Measurements from ENCODE around the gene NAA30. TPM values are rescaled to one million over a fixed set of nuclear protein-coding genes. Genes with fewer than 3 reads are reported as not detected.
A peak's percentile ranks its signal among the peaks of the same experiment; 100 is the strongest.

NAA30 gene
- total RNA-seq, 1 donor from 2014 or later, result 53.8 TPM

DNA sequence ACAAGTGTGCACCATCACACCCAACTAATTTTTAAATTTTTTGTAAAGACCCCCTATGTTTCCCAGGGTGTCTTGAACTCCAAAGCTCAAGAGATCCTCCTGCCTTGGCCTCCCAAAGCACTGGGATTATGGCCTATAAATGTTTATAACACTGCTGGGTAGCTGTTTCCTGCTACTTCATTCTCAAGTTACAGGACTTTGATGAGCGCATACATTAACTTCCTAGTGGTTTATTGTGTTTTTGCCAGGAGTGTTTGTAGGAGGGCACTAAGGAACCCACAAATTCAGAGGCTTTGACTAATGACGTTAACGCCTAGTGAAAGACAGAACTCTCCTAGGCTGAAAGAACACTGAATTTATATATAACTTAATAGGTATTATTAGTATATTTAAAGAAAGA, 15.2 kb upstream of the NAA30 start:
- TF ChIP-seq EZH2phosphoT487 (IDR thresholded peaks at IDR 0.05), result no peak
- no peak for TF ChIP-seq EZH2 (IDR thresholded peaks at IDR 0.05)
- TF ChIP-seq, protein P1, sequence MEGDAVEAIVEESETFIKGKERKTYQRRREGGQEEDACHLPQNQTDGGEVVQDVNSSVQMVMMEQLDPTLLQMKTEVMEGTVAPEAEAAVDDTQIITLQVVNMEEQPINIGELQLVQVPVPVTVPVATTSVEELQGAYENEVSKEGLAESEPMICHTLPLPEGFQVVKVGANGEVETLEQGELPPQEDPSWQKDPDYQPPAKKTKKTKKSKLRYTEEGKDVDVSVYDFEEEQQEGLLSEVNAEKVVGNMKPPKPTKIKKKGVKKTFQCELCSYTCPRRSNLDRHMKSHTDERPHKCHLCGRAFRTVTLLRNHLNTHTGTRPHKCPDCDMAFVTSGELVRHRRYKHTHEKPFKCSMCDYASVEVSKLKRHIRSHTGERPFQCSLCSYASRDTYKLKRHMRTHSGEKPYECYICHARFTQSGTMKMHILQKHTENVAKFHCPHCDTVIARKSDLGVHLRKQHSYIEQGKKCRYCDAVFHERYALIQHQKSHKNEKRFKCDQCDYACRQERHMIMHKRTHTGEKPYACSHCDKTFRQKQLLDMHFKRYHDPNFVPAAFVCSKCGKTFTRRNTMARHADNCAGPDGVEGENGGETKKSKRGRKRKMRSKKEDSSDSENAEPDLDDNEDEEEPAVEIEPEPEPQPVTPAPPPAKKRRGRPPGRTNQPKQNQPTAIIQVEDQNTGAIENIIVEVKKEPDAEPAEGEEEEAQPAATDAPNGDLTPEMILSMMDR (IDR thresholded peaks at IDR 0.05), result no peak
- no peaks in the 10 kb centered on the region for H3K4me1 ChIP-seq
- no peaks in the 10 kb centered on the region for H3K79me2 ChIP-seq (ENCODE audit: low read depth)
- H3K9ac ChIP-seq, result no peak overlapping the region
- H3K36me3 ChIP-seq, result no peaks in the 10 kb centered on the region
- no peaks in the 10 kb centered on the region for H3K27me3 Mint-ChIP-seq (ENCODE audit: insufficient read depth, low read depth)
- H3K27ac ChIP-seq, result no peak overlapping the region
- H3K36me3 Mint-ChIP-seq, result no peaks in the 10 kb centered on the region
- no peak for DNase-seq (ENCODE audit: low spot score)
- H3F3A ChIP-seq (ENCODE audit: low read depth), result no peaks in the 10 kb centered on the region
- H3K27me3 ChIP-seq, result no peaks in the 10 kb centered on the region
- no peak overlapping the region for H3K4me2 ChIP-seq
- no peak overlapping the region for H3K4me3 ChIP-seq
- no peak overlapping the region for H2AFZ ChIP-seq (replicated peaks)
- H3K4me3 Mint-ChIP-seq, result no peak overlapping the region
- H3K4me1 Mint-ChIP-seq, result no peaks in the 10 kb centered on the region
- no peaks in the 10 kb centered on the region for H3K9me3 ChIP-seq (ENCODE audit: low read depth)
- no peaks in the 10 kb centered on the region for H4K20me1 ChIP-seq (ENCODE audit: low read depth)
- no peaks in the 10 kb centered on the region for H3K9me3 Mint-ChIP-seq
- no peak overlapping the region for H3K27ac Mint-ChIP-seq

GRCh38 chr14:57378661-57379060, 11.7 kb upstream of the NAA30 start:
- H3K79me2 ChIP-seq (ENCODE audit: low read depth), result no peaks in the 10 kb centered on the region
- H3K27ac Mint-ChIP-seq, result no peak overlapping the region
- H3K27me3 Mint-ChIP-seq (ENCODE audit: insufficient read depth, low read depth), result no peaks in the 10 kb centered on the region
- peaks cover 16% of the 10 kb centered on the region for H3K4me1 Mint-ChIP-seq
- H3K27ac ChIP-seq, result no peak overlapping the region
- H3K4me3 ChIP-seq, result no peak overlapping the region
- H4K20me1 ChIP-seq (ENCODE audit: low read depth), result no peaks in the 10 kb centered on the region
- no peak overlapping the region for H3K9ac ChIP-seq
- H3K4me3 Mint-ChIP-seq, result no peak overlapping the region
- H3K4me1 ChIP-seq, result peaks cover 18% of the 10 kb centered on the region
- DNase-seq (ENCODE audit: low spot score), result no peak
- H3F3A ChIP-seq (ENCODE audit: low read depth), result peaks cover 16% of the 10 kb centered on the region
- no peaks in the 10 kb centered on the region for H3K9me3 Mint-ChIP-seq
- no peaks in the 10 kb centered on the region for H3K9me3 ChIP-seq (ENCODE audit: low read depth)
- H3K36me3 Mint-ChIP-seq, result no peaks in the 10 kb centered on the region
- no peaks in the 10 kb centered on the region for H3K36me3 ChIP-seq
- TF ChIP-seq, protein P1 (IDR thresholded peaks at IDR 0.05), result peak; percentile 22
- no peak for TF ChIP-seq EZH2 (IDR thresholded peaks at IDR 0.05)
- no peak for TF ChIP-seq EZH2phosphoT487 (IDR thresholded peaks at IDR 0.05)
- H3K4me2 ChIP-seq, result no peak overlapping the region
- no peak overlapping the region for H2AFZ ChIP-seq (replicated peaks)
- no peaks in the 10 kb centered on the region for H3K27me3 ChIP-seq

DNA sequence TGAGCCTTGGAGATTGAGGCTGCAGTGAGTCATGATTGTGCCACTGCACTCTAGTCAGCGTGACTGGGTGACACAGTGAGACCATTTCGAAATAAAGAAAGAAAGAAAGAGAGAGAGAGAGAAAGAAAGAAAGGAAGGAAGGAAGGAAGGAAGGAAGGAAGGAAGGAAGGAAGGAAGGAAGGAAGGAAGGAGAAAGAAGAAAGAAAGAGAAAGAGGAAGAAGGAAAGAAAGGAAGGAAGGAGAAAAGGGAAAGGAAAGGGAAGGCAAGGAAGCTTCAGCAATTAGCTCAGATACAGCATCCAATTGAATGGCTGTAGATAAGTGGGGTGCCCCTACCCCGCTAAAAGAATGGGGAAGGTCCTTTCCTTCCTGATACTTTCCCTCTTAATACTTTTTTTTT, 9.5 kb upstream of the NAA30 start:
- H3K27me3 Mint-ChIP-seq (ENCODE audit: insufficient read depth, low read depth), result no peaks in the 10 kb centered on the region
- no peak overlapping the region for H3K27ac Mint-ChIP-seq

More for the DNA sequence above, 9.5 kb upstream of the NAA30 start:
- H3K9me3 ChIP-seq (ENCODE audit: low read depth), result no peaks in the 10 kb centered on the region
- H3K36me3 ChIP-seq, result no peaks in the 10 kb centered on the region
- H4K20me1 ChIP-seq (ENCODE audit: low read depth), result no peaks in the 10 kb centered on the region
- no peak overlapping the region for H3K9ac ChIP-seq
- Mint-ChIP-seq H3K9me3 (no peaks in the 10 kb centered on the region), H3K4me3 (no peak overlapping the region), H3K4me1 (peaks cover 16% of the 10 kb centered on the region), H3K36me3 (no peaks in the 10 kb centered on the region)
- H3K79me2 ChIP-seq (ENCODE audit: low read depth), result no peaks in the 10 kb centered on the region
- peak overlapping the region; percentile 45 for H3K4me2 ChIP-seq
- no peak overlapping the region for H3K4me3 ChIP-seq
- H2AFZ ChIP-seq (replicated peaks), result peak overlapping the region; percentile 5
- H3K27me3 ChIP-seq, result no peaks in the 10 kb centered on the region
- H3F3A ChIP-seq (ENCODE audit: low read depth), result peaks cover 16% of the 10 kb centered on the region
- TF ChIP-seq EZH2phosphoT487 (IDR thresholded peaks at IDR 0.05) (no peak), EZH2 (IDR thresholded peaks at IDR 0.05) (no peak)
- TF ChIP-seq, protein P1 (IDR thresholded peaks at IDR 0.05), result no peak
- peaks cover 18% of the 10 kb centered on the region for H3K4me1 ChIP-seq
- no peak for DNase-seq (ENCODE audit: low spot score)
- H3K27ac ChIP-seq, result peak overlapping the region; percentile 39

All from neural progenitor cell (in vitro differentiated cells).